Panc1 (cell line): Measurements from ENCODE around the gene WNT7B.

Experiments
- POLR2AphosphoS5 ChIP-seq: IDR thresholded peaks from 2 replicates; pipeline ENCODE4 v1.6.1; 2012; ENCODE audit warnings: mild to moderate bottlenecking, low read depth, low read length, moderate library complexity
- TF ChIP-seq, protein P1 (sequence below): fragments of 450-650 bp; IDR thresholded peaks from 2 replicates; pipeline ENCODE4 v1.5.1; 2017; ENCODE audit warnings: mild to moderate bottlenecking

GRCh38 chr22:45928726-45929368 lies 48.1 kb downstream of the WNT7B start:
- no peak for TF ChIP-seq POLR2AphosphoS5
- TF ChIP-seq, protein P1, sequence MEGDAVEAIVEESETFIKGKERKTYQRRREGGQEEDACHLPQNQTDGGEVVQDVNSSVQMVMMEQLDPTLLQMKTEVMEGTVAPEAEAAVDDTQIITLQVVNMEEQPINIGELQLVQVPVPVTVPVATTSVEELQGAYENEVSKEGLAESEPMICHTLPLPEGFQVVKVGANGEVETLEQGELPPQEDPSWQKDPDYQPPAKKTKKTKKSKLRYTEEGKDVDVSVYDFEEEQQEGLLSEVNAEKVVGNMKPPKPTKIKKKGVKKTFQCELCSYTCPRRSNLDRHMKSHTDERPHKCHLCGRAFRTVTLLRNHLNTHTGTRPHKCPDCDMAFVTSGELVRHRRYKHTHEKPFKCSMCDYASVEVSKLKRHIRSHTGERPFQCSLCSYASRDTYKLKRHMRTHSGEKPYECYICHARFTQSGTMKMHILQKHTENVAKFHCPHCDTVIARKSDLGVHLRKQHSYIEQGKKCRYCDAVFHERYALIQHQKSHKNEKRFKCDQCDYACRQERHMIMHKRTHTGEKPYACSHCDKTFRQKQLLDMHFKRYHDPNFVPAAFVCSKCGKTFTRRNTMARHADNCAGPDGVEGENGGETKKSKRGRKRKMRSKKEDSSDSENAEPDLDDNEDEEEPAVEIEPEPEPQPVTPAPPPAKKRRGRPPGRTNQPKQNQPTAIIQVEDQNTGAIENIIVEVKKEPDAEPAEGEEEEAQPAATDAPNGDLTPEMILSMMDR = no peak
